IPS-18c (cell line): ENCODE measurements around the gene RAPGEF5.

ENCODE experiments used
- H3K4me3 ChIP-seq: 2 replicates; pipeline ENCODE4 v1.7.0; 2013; ENCODE audit warnings: low read depth, mild to moderate bottlenecking, low read length, moderate library complexity; ENCODE audit not compliant: insufficient read depth
- H3K9me3 ChIP-seq: one replicate; pipeline ENCODE4 v1.6.1; 2013; ENCODE audit warnings: mild to moderate bottlenecking, low read length, moderate library complexity; ENCODE audit not compliant: control insufficient read depth, insufficient read depth

Gene RAPGEF5

GRCh38 chr7:22333680-22334141, 23.2 kb downstream of the RAPGEF5 start:
- no peaks in the 10 kb centered on the region for H3K9me3 ChIP-seq
- no peak overlapping the region; the same call in 1 of the 2 replicates for H3K4me3 ChIP-seq

DNA sequence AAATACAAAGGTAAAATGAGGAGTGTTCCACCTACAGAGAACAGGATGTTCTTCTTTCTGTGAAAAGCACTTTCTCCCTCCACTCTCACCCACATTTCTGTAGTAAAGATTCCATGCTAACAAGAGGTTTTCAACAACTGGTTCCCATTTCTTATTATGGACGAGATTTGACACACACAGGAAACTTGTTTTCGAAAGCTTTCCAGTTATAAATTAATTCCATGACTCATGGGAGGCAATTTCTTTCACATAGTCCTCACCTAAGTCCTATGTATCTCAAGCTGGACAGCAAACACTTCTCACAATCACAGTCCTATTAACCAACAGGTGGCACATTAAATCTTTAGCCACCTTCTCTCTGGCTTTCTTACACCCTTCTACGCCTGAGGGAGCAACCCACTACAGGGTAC, 24.5 kb downstream of the RAPGEF5 start:
- no peak overlapping the region for H3K4me3 ChIP-seq

DNA sequence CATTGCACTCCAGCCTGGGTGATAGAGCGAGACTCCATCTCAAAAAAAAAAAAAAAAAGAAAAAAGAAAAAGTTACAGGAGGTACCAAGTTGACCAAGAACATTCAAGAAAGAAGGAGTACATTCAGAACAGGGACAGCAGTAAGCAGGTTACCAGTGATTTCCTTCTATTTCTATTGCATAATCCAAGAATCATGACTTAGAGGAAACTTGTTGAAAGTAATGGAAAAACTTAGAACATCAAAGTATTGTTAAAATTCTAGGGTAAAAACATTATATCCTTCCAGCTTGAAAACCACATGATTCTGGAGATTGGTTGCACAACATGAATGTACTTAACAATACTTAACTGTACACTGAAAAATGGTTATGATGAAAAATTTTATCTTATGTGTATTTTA, 25.2 kb downstream of the RAPGEF5 start:
- Histone ChIP-seq H3K9me3 (no peaks in the 10 kb centered on the region), H3K4me3 (no peak overlapping the region)

More for the DNA sequence above, 24.5 kb downstream of the RAPGEF5 start:
- no peaks in the 10 kb centered on the region for H3K9me3 ChIP-seq

GRCh38 chr7:22330903-22331302, 26.1 kb downstream of the RAPGEF5 start:
- H3K4me3 ChIP-seq: no peak overlapping the region
- no peaks in the 10 kb centered on the region for H3K9me3 ChIP-seq

GRCh38 chr7:22329816-22330524, 27.0 kb downstream of the RAPGEF5 start:
- Histone ChIP-seq H3K9me3 (no peaks in the 10 kb centered on the region), H3K4me3 (no peak overlapping the region)

DNA sequence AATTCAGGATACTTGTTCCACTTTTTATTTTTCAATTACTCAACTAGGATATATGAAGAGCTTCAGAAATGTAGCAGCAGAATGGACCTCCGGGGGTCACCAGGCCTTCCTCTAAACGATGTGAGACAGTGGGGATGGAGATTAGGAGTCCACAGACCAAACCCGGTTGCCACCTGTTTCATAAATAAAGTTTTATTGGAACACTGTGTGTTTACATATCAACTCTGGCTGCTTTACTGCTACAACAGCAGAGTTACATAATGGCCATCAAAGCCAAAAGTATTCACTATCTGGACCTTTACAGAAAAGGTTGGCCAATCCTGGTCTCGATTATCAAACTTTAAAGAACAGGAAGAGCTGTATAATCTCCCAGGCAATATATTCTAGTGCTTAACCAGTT, 30.8 kb downstream of the RAPGEF5 start:
- no peaks in the 10 kb centered on the region for H3K9me3 ChIP-seq
- H3K4me3 ChIP-seq: no peak overlapping the region

- Histone ChIP-seq H3K9me3 (no peaks in the 10 kb centered on the region), H3K4me3 (no peak overlapping the region)
Observed at GRCh38 chr7:22325671-22326070, 31.3 kb downstream of the RAPGEF5 start.

GRCh38 chr7:22323714-22324113, 33.2 kb downstream of the RAPGEF5 start:
- H3K4me3 ChIP-seq: no peak overlapping the region
- no peaks in the 10 kb centered on the region for H3K9me3 ChIP-seq

DNA sequence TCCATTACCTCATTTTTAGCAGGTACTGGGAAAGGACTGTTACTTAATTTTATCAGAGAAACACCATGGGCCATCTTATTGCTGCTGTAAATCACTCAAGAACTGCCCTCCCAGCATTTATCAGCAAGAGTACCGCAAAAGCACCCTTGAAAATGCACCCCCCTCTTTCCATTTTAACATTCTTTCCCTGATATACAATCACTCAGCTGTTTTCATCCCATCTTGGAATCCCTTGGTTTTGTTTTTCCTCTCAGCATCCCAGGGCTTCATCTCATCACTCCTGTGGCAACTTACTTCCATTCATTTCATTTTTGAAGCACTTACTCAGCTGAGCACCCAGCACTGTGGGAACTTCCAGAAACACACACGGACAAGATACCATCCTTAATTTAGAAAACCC, 36.5 kb downstream of the RAPGEF5 start:
- Histone ChIP-seq H3K9me3 (no peaks in the 10 kb centered on the region), H3K4me3 (no peak overlapping the region)

DNA sequence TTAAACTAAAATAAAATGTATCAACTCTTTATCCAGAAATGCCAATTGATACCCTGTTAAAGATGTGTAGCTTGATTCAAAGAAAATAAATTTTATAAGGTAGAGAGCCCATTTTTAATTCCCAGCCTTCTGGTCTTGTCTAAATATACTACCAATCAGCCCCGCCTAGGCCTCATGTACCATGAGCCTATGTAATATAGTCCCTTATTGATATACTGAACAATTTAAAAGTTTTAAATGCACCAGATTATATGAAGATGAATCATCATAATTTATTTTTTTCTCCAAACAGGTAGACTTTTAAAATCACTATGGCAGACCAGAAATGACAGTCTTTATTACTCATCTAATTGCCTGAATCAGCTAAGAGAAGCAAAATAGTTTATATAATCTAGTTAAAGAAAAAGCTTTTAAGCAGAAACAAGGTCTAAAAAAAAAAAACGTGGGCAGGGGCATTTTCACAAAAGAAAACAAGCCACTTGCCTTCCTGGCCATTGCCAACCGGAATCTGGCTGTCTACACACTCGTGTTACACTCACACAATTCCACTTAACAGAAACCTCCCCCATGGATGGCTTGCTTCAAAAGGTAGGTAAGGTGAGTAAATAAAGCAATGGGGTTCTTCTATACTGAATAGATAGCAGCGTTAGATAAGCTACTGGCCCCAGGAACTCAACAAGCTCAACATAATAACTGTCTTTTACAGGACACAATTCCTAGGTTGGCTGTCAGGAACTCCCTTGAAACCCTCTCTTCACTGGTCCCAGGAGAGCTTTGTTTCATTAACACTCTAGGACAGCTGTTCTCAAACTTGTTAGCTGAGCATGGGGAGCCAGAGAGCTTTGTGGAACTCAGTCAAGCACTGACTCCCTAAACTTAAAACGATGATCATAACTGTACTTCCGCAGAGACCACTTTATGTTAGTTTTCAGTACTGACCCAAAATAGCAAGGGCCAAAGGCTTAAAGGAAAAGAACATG, 37.2 kb downstream of the RAPGEF5 start:
- no peaks in the 10 kb centered on the region for H3K9me3 ChIP-seq
- no peak overlapping the region for H3K4me3 ChIP-seq

DNA sequence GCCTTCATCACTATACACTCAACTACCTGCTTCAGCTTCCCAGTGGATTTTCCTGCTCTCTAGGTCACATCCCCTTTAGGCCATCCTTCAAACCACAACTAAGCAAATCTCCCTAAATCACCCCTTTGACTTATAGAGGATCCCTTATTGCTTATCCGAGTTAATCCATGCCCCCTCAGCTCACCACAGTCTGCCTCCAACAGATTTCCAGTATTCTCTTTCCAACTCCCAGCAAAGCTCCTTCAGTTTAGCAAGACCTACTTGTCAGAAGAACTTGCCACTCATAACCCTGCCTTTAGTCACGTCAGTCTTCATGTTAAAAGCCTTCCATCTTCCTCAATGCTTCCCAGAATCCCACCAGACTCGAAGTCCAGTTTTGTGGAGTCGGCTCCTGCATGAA, 38.6 kb downstream of the RAPGEF5 start:
- H3K4me3 ChIP-seq: no peak overlapping the region
- no peaks in the 10 kb centered on the region for H3K9me3 ChIP-seq

- Histone ChIP-seq H3K4me3 (no peak overlapping the region), H3K9me3 (no peaks in the 10 kb centered on the region)
Observed at GRCh38 chr7:22317632-22318031, 39.3 kb downstream of the RAPGEF5 start.

GRCh38 chr7:22316914-22317313, 40.0 kb downstream of the RAPGEF5 start:
- H3K9me3 ChIP-seq: no peaks in the 10 kb centered on the region
- H3K4me3 ChIP-seq: no peak overlapping the region

- H3K9me3 ChIP-seq: no peaks in the 10 kb centered on the region
- no peak overlapping the region for H3K4me3 ChIP-seq
Observed at GRCh38 chr7:22307816-22308215, 49.1 kb downstream of the RAPGEF5 start.

GRCh38 chr7:22305706-22306105, 51.2 kb downstream of the RAPGEF5 start:
- H3K9me3 ChIP-seq: no peaks in the 10 kb centered on the region
- H3K4me3 ChIP-seq: no peak overlapping the region

DNA sequence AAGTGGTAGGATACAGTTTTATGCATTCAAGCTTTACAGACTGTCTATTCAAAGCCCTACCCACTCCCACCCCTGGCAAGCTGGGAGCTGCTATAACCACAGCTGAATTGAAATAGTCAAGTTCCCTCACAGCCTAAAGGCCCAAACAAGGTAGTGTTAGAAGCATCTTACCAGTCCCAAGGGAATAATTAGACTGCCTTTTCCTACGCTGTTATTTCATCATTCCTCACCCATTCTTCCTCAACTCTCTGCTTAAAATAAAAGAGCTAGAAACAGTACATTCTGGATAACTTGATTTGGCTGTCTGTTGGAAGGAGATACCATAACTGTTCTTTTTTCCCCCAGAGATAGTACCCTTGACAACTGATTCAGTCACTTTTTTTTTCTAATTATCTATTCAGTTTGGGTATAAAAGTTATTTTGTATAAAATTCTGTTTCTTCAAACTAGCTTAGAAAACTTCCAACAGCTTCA, 54.0 kb downstream of the RAPGEF5 start:
- H3K9me3 ChIP-seq: no peaks in the 10 kb centered on the region

GRCh38 chr7:22302193-22302592, 54.8 kb downstream of the RAPGEF5 start:
- Histone ChIP-seq H3K9me3 (no peaks in the 10 kb centered on the region), H3K4me3 (no peak overlapping the region)

More for the DNA sequence above, 54.0 kb downstream of the RAPGEF5 start:
- H3K4me3 ChIP-seq: no peak overlapping the region

DNA sequence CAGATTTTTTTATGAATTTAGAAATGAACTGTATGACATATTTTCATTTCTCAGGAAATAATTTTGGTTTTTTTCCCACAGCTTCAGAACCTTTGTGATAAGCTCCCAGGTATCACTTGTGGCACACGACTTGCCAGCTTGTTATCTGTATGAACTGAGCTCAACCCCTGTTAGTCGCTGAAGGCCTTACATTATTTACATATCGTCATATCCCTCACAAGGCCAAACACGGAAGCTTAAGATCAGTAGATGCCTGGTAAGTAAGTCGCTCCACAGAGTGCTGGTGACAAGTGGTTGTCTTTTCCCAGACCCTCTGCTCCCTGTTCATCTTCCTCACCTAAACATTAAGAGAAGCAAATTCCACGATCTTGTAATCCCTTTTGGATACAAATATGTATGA, 55.2 kb downstream of the RAPGEF5 start:
- Histone ChIP-seq H3K4me3 (no peak overlapping the region), H3K9me3 (no peaks in the 10 kb centered on the region)
